GM21786 (cell line): ENCODE data around the gene SKIC2.
"Not testable (repeated sequence)": the region's sequence is repeated elsewhere in the genome, so short reads cannot be mapped to it uniquely, and the experiment has no call there.

Experiments
- ATAC-seq: cut with Tn5 transposase; IDR thresholded peaks from one replicate; pipeline ENCODE4 v1.9.1; 2021; ENCODE audit not compliant: unreplicated experiment

SKIC2 gene

GRCh38 chr6:31958741-31959739, at the start of gene SKIC2, which contains the start of gene NELFE:
Gene SKIC2 (plus strand): TSS chr6:31959175. CDS start chr6:31959193, 18 bp downstream.
Gene NELFE (minus strand): TSS chr6:31958971. CDS start chr6:31958446, 525 bp downstream.
- peak; percentile 98 for ATAC-seq

- ATAC-seq: not testable (repeated sequence)
Observed at GRCh38 chr6:31909298-31909697, 49.7 kb upstream of the SKIC2 start.

- no peak for ATAC-seq
Observed at GRCh38 chr6:31911826-31912585, 47.0 kb upstream of the SKIC2 start.

- no peak for ATAC-seq
Observed at GRCh38 chr6:31915351-31915750, 43.6 kb upstream of the SKIC2 start.

- no peak for ATAC-seq
Observed at GRCh38 chr6:31915756-31916155, 43.2 kb upstream of the SKIC2 start.

- no peak for ATAC-seq
Observed at GRCh38 chr6:31918069-31918720, 40.8 kb upstream of the SKIC2 start.

- no peak for ATAC-seq
Observed at GRCh38 chr6:31919624-31920303, 39.2 kb upstream of the SKIC2 start.

- ATAC-seq: no peak
Observed at GRCh38 chr6:31920811-31921210, 38.2 kb upstream of the SKIC2 start.

GRCh38 chr6:31922942-31923341, 36.0 kb upstream of the SKIC2 start:
- ATAC-seq: no peak

GRCh38 chr6:31927242-31927862, 31.6 kb upstream of the SKIC2 start, which contains the start of gene C2:
Gene C2 (plus strand): TSS chr6:31927717. CDS start chr6:31927753, 36 bp downstream.
- ATAC-seq: no peak

- no peak for ATAC-seq
Observed at GRCh38 chr6:31927863-31928671, 30.9 kb upstream of the SKIC2 start.

- no peak for ATAC-seq
Observed at GRCh38 chr6:31928672-31928939, 30.4 kb upstream of the SKIC2 start.

GRCh38 chr6:31930962-31931361, 28.0 kb upstream of the SKIC2 start:
- ATAC-seq: no peak

- ATAC-seq: not testable (repeated sequence)
Observed at GRCh38 chr6:31932137-31932536, 26.8 kb upstream of the SKIC2 start.

- no peak for ATAC-seq
Observed at GRCh38 chr6:31933537-31933936, 25.4 kb upstream of the SKIC2 start.

GRCh38 chr6:31935021-31935420, 24.0 kb upstream of the SKIC2 start:
- no peak for ATAC-seq

- no peak for ATAC-seq
Observed at GRCh38 chr6:31935823-31936222, 23.2 kb upstream of the SKIC2 start.

- no peak for ATAC-seq
Observed at GRCh38 chr6:31940256-31940664, 18.7 kb upstream of the SKIC2 start.

- no peak for ATAC-seq
Observed at GRCh38 chr6:31943742-31944141, 15.2 kb upstream of the SKIC2 start.

- no peak for ATAC-seq
Observed at GRCh38 chr6:31945154-31945506, 13.8 kb upstream of the SKIC2 start.
